H1 (cell line): ENCODE results near the gene RRP7A. TPM values are rescaled to one million over a fixed set of nuclear protein-coding genes. Genes with fewer than 3 reads are reported as not detected.

Experiments
- CTCF ChIA-PET: fragments of 300-600 bp; sonication (Branson Sonifier 250); formaldehyde crosslinking; loops from one replicate; lab custom pipeline; 2021; ENCODE audit not compliant: partially characterized antibody; lab: Charles Lee
- POLR2A ChIA-PET: fragments of 300-600 bp; sonication (Branson Sonifier 250); formaldehyde crosslinking; loops from one replicate; lab custom pipeline; 2021; ENCODE audit warnings: inconsistent platforms; ENCODE audit not compliant: partially characterized antibody; lab: Charles Lee
- DNase-seq, 2 experiments: peaks; one replicate each; pipeline versions ENCODE4 v3.0.0 to v3.0.0-alpha.2; 2010 to 2022; ENCODE audit warnings: low spot score in 2 of 2, low read depth in 1 of 2, mixed read lengths in 1 of 2
- FAIRE-seq: peaks from 2 replicates; lab custom pipeline; 2011; peaks lifted over from hg19 to GRCh38; lab: Jason Lieb, UNC
- H2AFZ ChIP-seq: 2 replicates; pipeline ENCODE4 v1.8.1; 2012; ENCODE audit warnings: low read length, inconsistent platforms
- H2AK5ac ChIP-seq: 2 replicates; pipeline ENCODE4 v1.6.1; 2013; ENCODE audit warnings: low read depth, low read length
- H2BK120ac ChIP-seq: replicated peaks from 2 replicates; pipeline ENCODE3; 2013; ENCODE audit warnings: low read depth, low read length, inconsistent platforms
- H2BK12ac ChIP-seq: 2 replicates; pipeline ENCODE4 v1.6.1; 2013; ENCODE audit warnings: low read depth, low read length
- H2BK15ac ChIP-seq: 2 replicates; pipeline ENCODE4 v1.6.1; 2013; ENCODE audit warnings: low read length
- H2BK20ac ChIP-seq: 2 replicates; pipeline ENCODE4 v1.6.1; 2013; ENCODE audit warnings: low read length
- H2BK5ac ChIP-seq: 2 replicates; pipeline ENCODE4 v1.6.1; 2013; ENCODE audit warnings: low read depth, low read length
- H3K14ac ChIP-seq: 2 replicates; pipeline ENCODE4 v1.6.1; 2013; ENCODE audit warnings: inconsistent platforms; ENCODE audit not compliant: insufficient read length
- H3K18ac ChIP-seq: 2 replicates; pipeline ENCODE4 v1.6.1; 2013; ENCODE audit warnings: low read length; ENCODE audit errors: extremely low read depth
- H3K23ac ChIP-seq: 2 replicates; pipeline ENCODE4 v1.6.1; 2013; ENCODE audit warnings: inconsistent platforms; ENCODE audit not compliant: insufficient read length
- H3K23me2 ChIP-seq: 2 replicates; pipeline ENCODE4 v1.6.1; 2013; ENCODE audit warnings: low read depth, low read length
- H3K27ac ChIP-seq: 2 replicates; pipeline ENCODE4 v1.6.1; 2011; ENCODE audit warnings: low read depth, low read length, inconsistent platforms
- H3K27me3 ChIP-seq, 4 experiments: replicated peaks in 1 of 4; 1 replicate in 1 of 4; 2 replicates in 3 of 4; pipeline versions ENCODE4 v1.6.1 to v1.8.1; 2011 to 2013; ENCODE audit warnings: low read length in 3 of 4, mild to moderate bottlenecking in 3 of 4, inconsistent platforms in 2 of 4, mixed read lengths in 2 of 4, moderate library complexity in 1 of 4; ENCODE audit not compliant: control insufficient read depth in 3 of 4, insufficient read depth in 3 of 4; ENCODE audit errors: extremely low read depth in 1 of 4
- H3K36me3 ChIP-seq, 4 experiments: 2 replicates each; pipeline versions ENCODE4 v1.6.1 to v1.8.1; 2011 to 2013; ENCODE audit warnings: mild to moderate bottlenecking in 4 of 4, low read length in 3 of 4, moderate library complexity in 2 of 4, control low read depth in 1 of 4, inconsistent platforms in 1 of 4; ENCODE audit not compliant: insufficient read depth in 4 of 4, control insufficient read depth in 2 of 4
- H3K4ac ChIP-seq: replicated peaks from 2 replicates; pipeline ENCODE3; 2013; ENCODE audit warnings: low read length, low read depth, mixed read lengths, inconsistent platforms; ENCODE audit not compliant: insufficient read length
- H3K4me1 ChIP-seq, 4 experiments: replicated peaks in 1 of 4; 1 replicate in 1 of 4; 2 replicates in 3 of 4; pipeline versions ENCODE4 v1.6.1 to v1.8.1; 2011 to 2013; ENCODE audit warnings: low read length in 3 of 4, inconsistent platforms in 2 of 4, mixed read lengths in 1 of 4; ENCODE audit not compliant: insufficient read depth in 4 of 4, control insufficient read depth in 3 of 4
- H3K4me2 ChIP-seq, 2 experiments: 2 replicates each; pipeline versions ENCODE4 v1.6.1 to v1.8.1; 2011 to 2013; ENCODE audit warnings: low read depth in 2 of 2, low read length in 2 of 2, control low read depth in 1 of 2, inconsistent platforms in 1 of 2, mild to moderate bottlenecking in 1 of 2; ENCODE audit not compliant: insufficient read depth in 1 of 2
- H3K4me3 ChIP-seq, 4 experiments: fragments of 200-600, 300-600 bp in 1 of 4; sonication (generic), shearing (Covaris generic), sonication (Bioruptor Twin) in 1 of 4; 2 replicates each; pipeline versions ENCODE4 v1.5.1 to v1.8.1; 2011 to 2016; ENCODE audit warnings: low read length in 4 of 4, low read depth in 3 of 4, control low read depth in 2 of 4, inconsistent platforms in 2 of 4, mild to moderate bottlenecking in 2 of 4, mixed read lengths in 1 of 4, moderate library complexity in 1 of 4; ENCODE audit not compliant: insufficient read depth in 2 of 4; ENCODE audit errors: extremely low read depth in 1 of 4
- H3K56ac ChIP-seq: replicated peaks from 2 replicates; pipeline ENCODE3; 2013; ENCODE audit warnings: low read depth, mild to moderate bottlenecking, mixed read lengths, low read length, inconsistent platforms; ENCODE audit not compliant: insufficient read length
- H3K79me1 ChIP-seq: 2 replicates; pipeline ENCODE4 v1.6.1; 2013; ENCODE audit warnings: low read depth, low read length, control low read depth
- H3K79me2 ChIP-seq, 2 experiments: 2 replicates each; pipeline versions ENCODE4 v1.6.1 to v1.8.1; 2012 to 2013; ENCODE audit warnings: low read length in 2 of 2, mild to moderate bottlenecking in 2 of 2, inconsistent platforms in 1 of 2; ENCODE audit not compliant: insufficient read depth in 2 of 2, control insufficient read depth in 1 of 2
- H3K9ac ChIP-seq, 4 experiments: replicated peaks in 1 of 4; 1 replicate in 1 of 4; 2 replicates in 3 of 4; pipeline versions ENCODE4 v1.6.1 to v1.8.1; 2011 to 2013; ENCODE audit warnings: low read depth in 3 of 4, low read length in 3 of 4, control low read depth in 2 of 4, mild to moderate bottlenecking in 2 of 4, moderate library complexity in 2 of 4, inconsistent platforms in 1 of 4; ENCODE audit errors: extremely low read depth in 1 of 4
- H3K9me3 ChIP-seq, 2 experiments: 2 replicates each; pipeline versions ENCODE4 v1.6.1 to v1.8.1; 2012 to 2013; ENCODE audit warnings: mild to moderate bottlenecking in 2 of 2, moderate library complexity in 2 of 2, control low read depth in 1 of 2, inconsistent platforms in 1 of 2, low read depth in 1 of 2, low read length in 1 of 2, mixed read lengths in 1 of 2; ENCODE audit not compliant: insufficient read depth in 2 of 2
- H4K20me1 ChIP-seq, 2 experiments: replicated peaks in 1 of 2; 2 replicates each; pipeline versions ENCODE3 to v1.8.1; 2011 to 2013; ENCODE audit warnings: inconsistent platforms in 2 of 2, low read length in 2 of 2, mild to moderate bottlenecking in 1 of 2; ENCODE audit not compliant: insufficient read depth in 2 of 2, control insufficient read depth in 1 of 2
- H4K5ac ChIP-seq: 2 replicates; pipeline ENCODE4 v1.6.1; 2013; ENCODE audit warnings: low read length, low read depth, mixed read lengths, inconsistent platforms; ENCODE audit not compliant: insufficient read length
- H4K8ac ChIP-seq: 2 replicates; pipeline ENCODE4 v1.8.0; 2013; ENCODE audit warnings: mild to moderate bottlenecking, moderate library complexity, low read length, inconsistent platforms; ENCODE audit not compliant: insufficient read depth; ENCODE audit errors: extremely low read depth
- H4K91ac ChIP-seq: replicated peaks from 2 replicates; pipeline ENCODE3; 2013; ENCODE audit warnings: low read length, mixed read lengths, inconsistent platforms; ENCODE audit not compliant: insufficient read length
- BACH1 ChIP-seq: IDR thresholded peaks from 2 replicates; pipeline ENCODE4 v1.6.1; 2012; ENCODE audit warnings: low read length, improper control_type of control experiment
- EP300 ChIP-seq, 2 experiments: IDR thresholded peaks; 1 replicate in 1 of 2; 2 replicates in 1 of 2; pipeline ENCODE4 v1.6.1; 2011 to 2012; ENCODE audit warnings: low read depth in 2 of 2, low read length in 2 of 2, mild to moderate bottlenecking in 2 of 2, borderline replicate concordance in 1 of 2, inconsistent platforms in 1 of 2, moderate library complexity in 1 of 2
- GTF2F1 ChIP-seq: IDR thresholded peaks from 2 replicates; pipeline ENCODE4 v1.6.1; 2012; ENCODE audit warnings: low read depth, low read length, improper control_type of control experiment, borderline replicate concordance
- HDAC2 ChIP-seq, 2 experiments: fragments of 300-600 bp in 1 of 2; sonication (generic) in 1 of 2; IDR thresholded peaks; 2 replicates each; pipeline ENCODE4 v1.6.1; 2011 to 2012; ENCODE audit warnings: low read depth in 2 of 2, low read length in 2 of 2, mild to moderate bottlenecking in 2 of 2, moderate library complexity in 2 of 2, borderline replicate concordance in 1 of 2, inconsistent platforms in 1 of 2
- KDM5A ChIP-seq: fragments of 200-600 bp; IDR thresholded peaks from 2 replicates; pipeline ENCODE4 v1.7.1; 2012; ENCODE audit warnings: mild to moderate bottlenecking, low read length, inconsistent platforms, mixed read lengths
- NRF1 ChIP-seq: IDR thresholded peaks from 2 replicates; pipeline ENCODE4 v1.6.1; 2011; ENCODE audit warnings: mild to moderate bottlenecking, low read depth, low read length, improper control_type of control experiment
- POU5F1 ChIP-seq: IDR thresholded peaks from 2 replicates; pipeline ENCODE4 v1.6.1; 2011; ENCODE audit warnings: low read depth, mild to moderate bottlenecking, low read length, moderate library complexity
- RAD21 ChIP-seq, 2 experiments: IDR thresholded peaks in 1 of 2; conservative IDR thresholded peaks in 1 of 2; 2 replicates each; pipeline ENCODE4 v1.6.1; 2011; ENCODE audit warnings: low read depth in 2 of 2, low read length in 2 of 2, improper control_type of control experiment in 1 of 2, inconsistent platforms in 1 of 2, mild to moderate bottlenecking in 1 of 2, moderate library complexity in 1 of 2
- RFX5 ChIP-seq: IDR thresholded peaks from 2 replicates; pipeline ENCODE4 v1.6.1; 2011; ENCODE audit warnings: low read depth, low read length, improper control_type of control experiment, borderline replicate concordance
- SIX5 ChIP-seq: IDR thresholded peaks from 2 replicates; pipeline ENCODE4 v1.6.1; 2011; ENCODE audit warnings: mild to moderate bottlenecking, low read depth, low read length
- SP4 ChIP-seq: IDR thresholded peaks from 2 replicates; pipeline ENCODE4 v1.6.1; 2012; ENCODE audit warnings: low read length, inconsistent platforms
- TAF7 ChIP-seq: optimal IDR thresholded peaks from 2 replicates; pipeline ENCODE3; 2011; ENCODE audit warnings: low read depth, mild to moderate bottlenecking, inconsistent platforms, low read length, moderate library complexity, borderline replicate concordance
- YY1 ChIP-seq: IDR thresholded peaks from 2 replicates; pipeline ENCODE4 v1.6.1; 2011; ENCODE audit warnings: low read depth, mild to moderate bottlenecking, low read length
- WGBS, 2 experiments: shearing (Covaris generic) in 1 of 2; methylation state at CpG; one replicate each; pipeline versions ENCODE4 v1.1.6 to v1.1.7; 2013 to 2015; ENCODE audit warnings: low lambda C conversion rate in 2 of 2, mixed read lengths in 2 of 2, inconsistent platforms in 1 of 2, low coverage in 1 of 2, missing lambda C conversion rate in 1 of 2; ENCODE audit not compliant: insufficient replicate concordance in 2 of 2, insufficient coverage in 1 of 2, insufficient read length in 1 of 2; ENCODE audit errors: extremely low coverage in 1 of 2, missing lambda C conversion rate in 1 of 2; 5-methylcytosine and 5-hydroxymethylcytosine counted together
- polyA plus RNA-seq, 7 experiments: library from polyadenylated mRNA; depleted of rRNA in 3 of 7; stranded (reverse) in 5 of 7; unstranded in 2 of 7; fragments of >200 nt in 5 of 7; fragments of 200-250 nt in 2 of 7; gene quantifications; 1 replicate in 5 of 7; 2 replicates in 1 of 7; 4 replicates in 1 of 7; pipeline versions ENCODE4 v1.2.1 to v1.2.3, GENCODE V29; 2011 to 2013; ENCODE audit warnings: missing spikeins in 2 of 7, mixed read lengths in 2 of 7
- total RNA-seq: library from RNA; stranded (reverse); fragmentation: NEBNext Ultra II Directional; extraction: Animal tissue kit (Norgen Biotek cat#: 25700); gene quantifications from 2 replicates; pipeline ENCODE4 v1.2.1, GENCODE V29; 2021

Gene RRP7A
- total and polyA plus RNA-seq, 2 of the 8 experiments (the other 6 are each of a cell fraction or from before 2014, with no cell fraction given): 18.4 to 49.0 TPM

- no peak for DNase-seq
- H3K36me3 ChIP-seq: no peaks in the 10 kb centered on the region
- H3K4ac ChIP-seq: no peak overlapping the region
- H3K4me3 ChIP-seq: no peak overlapping the region
- H3K27me3 ChIP-seq: no peaks in the 10 kb centered on the region
- no peak overlapping the region for H2BK120ac ChIP-seq
- H3K79me2 ChIP-seq: no peaks in the 10 kb centered on the region
- no peak overlapping the region for H3K4me2 ChIP-seq
- H3K14ac ChIP-seq: no peak overlapping the region
- H3K9ac ChIP-seq: no peak overlapping the region
- H4K91ac ChIP-seq: no peak overlapping the region
- no peak overlapping the region for H4K8ac ChIP-seq
- ChIA-PET CTCF (no interaction called here), POLR2A (no interaction called here)
- no peak overlapping the region for H4K5ac ChIP-seq
- no peak overlapping the region for H3K27ac ChIP-seq
- no peak overlapping the region for H3K56ac ChIP-seq
- H2BK12ac ChIP-seq: no peak overlapping the region
- H3K18ac ChIP-seq: no peak overlapping the region
- H2BK20ac ChIP-seq: no peak overlapping the region
- H2BK5ac ChIP-seq: no peak overlapping the region
- no peaks in the 10 kb centered on the region for H3K9me3 ChIP-seq
- no peaks in the 10 kb centered on the region for H4K20me1 ChIP-seq
- no peak overlapping the region for H2AFZ ChIP-seq
- H2AK5ac ChIP-seq: no peak overlapping the region
- no peaks in the 10 kb centered on the region for H3K23me2 ChIP-seq
- no peaks in the 10 kb centered on the region for H3K4me1 ChIP-seq
- no peaks in the 10 kb centered on the region for H3K79me1 ChIP-seq
- no peak overlapping the region for H2BK15ac ChIP-seq
- no peak for FAIRE-seq
- no peak overlapping the region for H3K23ac ChIP-seq
- 91% methylated on average over 11 of the region's 11 CpGs; no CpG with 5 or more reads in 1 of the 2 experiments for WGBS, 2 experiments
- TF ChIP-seq EP300 (IDR thresholded peaks at IDR 0.05; ENCODE audit: borderline replicate concordance in 1 of 2, low read depth in 2 of 2, low read length in 2 of 2): no peak
- no peak for TF ChIP-seq GTF2F1
- TF ChIP-seq SIX5: no peak
- TF ChIP-seq HDAC2 (IDR thresholded peaks at IDR 0.05; ENCODE audit: borderline replicate concordance in 1 of 2, low read depth in 2 of 2, low read length in 2 of 2): no peak
- TF ChIP-seq POU5F1: no peak
- TF ChIP-seq RAD21 (IDR thresholded peaks at IDR 0.05 in 1 of 2, conservative IDR thresholded peaks at IDR 0.05 in 1 of 2; ENCODE audit: low read depth in 2 of 2, low read length in 2 of 2): no peak
- no peak for TF ChIP-seq BACH1
- no peak for TF ChIP-seq SP4
- no peak for TF ChIP-seq YY1
- no peak for TF ChIP-seq NRF1
- TF ChIP-seq TAF7: no peak
- no peak for TF ChIP-seq KDM5A
- no peak for TF ChIP-seq RFX5
These were observed 9.2 kb upstream of the RRP7A start for GRCh38 chr22:42528591-42529307.
